Stimulated activated CD4-positive, alpha-beta T cell treated with anti-CD3 and anti-CD28 coated beads, Interleukin-2, amount 100 ng/mL, for 24 hours (primary cell): Measurements from ENCODE around the gene ETV6.

ENCODE experiments used
- DNase-seq, 2 donors: peaks; one replicate each; pipeline ENCODE4 v3.0.0-alpha.2; 2020

The ETV6 gene

GRCh38 chr12:11697670-11698387 is 48.4 kb downstream of the ETV6 start:
- DNase-seq = no peak

GRCh38 chr12:11698729-11699128 is 49.3 kb downstream of the ETV6 start:
- DNase-seq = no peak

GRCh38 chr12:11701433-11701832 is 52.0 kb downstream of the ETV6 start:
- DNase-seq = no peak

- peak in 1 of 2 donors; percentile 20 for DNase-seq
These were observed 53.5 kb downstream of the ETV6 start for GRCh38 chr12:11702959-11703358.

GRCh38 chr12:11703378-11703777 is 53.9 kb downstream of the ETV6 start:
- DNase-seq = no peak

GRCh38 chr12:11704089-11704488 is 54.6 kb downstream of the ETV6 start:
- DNase-seq = no peak

- no peak for DNase-seq
These were observed 55.5 kb downstream of the ETV6 start for GRCh38 chr12:11705010-11705409.

GRCh38 chr12:11706509-11707379 is 57.3 kb downstream of the ETV6 start:
- DNase-seq = no peak

- no peak for DNase-seq
These were observed 58.1 kb downstream of the ETV6 start for GRCh38 chr12:11707535-11707934.

GRCh38 chr12:11709513-11709912 is 60.0 kb downstream of the ETV6 start:
- DNase-seq = no peak

GRCh38 chr12:11710431-11710830 is 61.0 kb downstream of the ETV6 start:
- no peak for DNase-seq

- no peak for DNase-seq
These were observed 61.4 kb downstream of the ETV6 start for GRCh38 chr12:11710906-11711305.

- DNase-seq = no peak
These were observed 62.3 kb downstream of the ETV6 start for GRCh38 chr12:11711651-11712327.

GRCh38 chr12:11712491-11712890 is 63.0 kb downstream of the ETV6 start:
- no peak for DNase-seq

- DNase-seq = no peak
These were observed 63.7 kb downstream of the ETV6 start for GRCh38 chr12:11713202-11713601.

GRCh38 chr12:11714626-11715025 is 65.2 kb downstream of the ETV6 start:
- no peak for DNase-seq

GRCh38 chr12:11715621-11716020 is 66.1 kb downstream of the ETV6 start:
- no peak for DNase-seq

GRCh38 chr12:11716794-11717518 is 67.5 kb downstream of the ETV6 start:
- no peak for DNase-seq

- no peak for DNase-seq
These were observed 68.1 kb downstream of the ETV6 start for GRCh38 chr12:11717519-11717961.

- DNase-seq = no peak
These were observed 68.6 kb downstream of the ETV6 start for GRCh38 chr12:11718105-11718504.

- DNase-seq = no peak
These were observed 69.3 kb downstream of the ETV6 start for GRCh38 chr12:11718768-11719253.

- DNase-seq = peak; percentile 43 to 47
These were observed 70.2 kb downstream of the ETV6 start for GRCh38 chr12:11719678-11720099.

- no peak for DNase-seq
These were observed 72.6 kb downstream of the ETV6 start for GRCh38 chr12:11722071-11722470.
